ENCODE data around the gene HEXB. TPM values are rescaled to one million over a fixed set of nuclear protein-coding genes. Genes with fewer than 3 reads are reported as not detected.
A peak's percentile ranks its signal among the peaks of the same experiment; 100 is the strongest.
"Not testable (repeated sequence)": the region's sequence is repeated elsewhere in the genome, so short reads cannot be mapped to it uniquely, and the experiment has no call there.

The HEXB gene
- total and polyA plus RNA-seq, 4 donors = 39.9 to 115 (median 64.1) TPM

DNA sequence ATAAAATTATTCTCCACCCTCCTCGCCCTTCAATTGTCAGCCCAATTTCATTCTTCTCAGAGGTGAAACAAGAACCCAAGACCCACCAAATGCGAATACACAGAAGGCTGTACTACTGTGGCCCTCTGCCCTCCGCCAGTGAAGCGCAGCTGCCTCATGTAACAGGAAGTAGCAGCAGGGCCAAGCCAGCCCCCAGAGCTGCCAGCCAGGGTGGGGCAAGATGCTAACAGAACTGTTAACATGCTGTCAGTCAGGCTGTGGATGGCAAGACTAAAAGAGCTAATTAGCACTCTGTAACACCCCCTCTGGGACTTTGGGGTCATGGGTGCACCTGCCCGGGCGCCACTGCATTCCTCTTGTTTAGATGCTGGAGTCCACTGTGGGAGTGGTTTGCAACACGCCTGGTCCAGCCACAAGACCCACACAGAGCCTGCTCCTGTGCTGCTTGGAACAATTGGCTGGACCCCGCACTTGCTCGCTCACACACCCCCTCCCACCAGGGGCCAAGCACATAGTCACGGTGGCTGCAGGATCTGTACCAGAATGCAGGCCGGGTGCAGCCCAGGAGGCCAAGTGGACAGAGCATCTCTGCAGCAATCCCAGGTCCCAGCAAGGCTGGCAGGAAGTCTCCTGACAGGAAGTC, 14.5 kb upstream of the HEXB start:
- no peak for DNase-seq (ENCODE audit: low read depth in 4 of 6, low spot score in 6 of 6)
- WGBS (ENCODE audit: insufficient coverage) = 91% methylated on average over 11 of the region's 11 CpGs
- Histone ChIP-seq H3K4me1 (ENCODE audit: control insufficient read depth, insufficient read depth, low read length) (peaks cover 4% of the 10 kb centered on the region), H3K36me3 (ENCODE audit: control insufficient read depth, insufficient read depth, low read length) (no peaks in the 10 kb centered on the region), H3K27ac (ENCODE audit: low read depth, low read length) (no peak overlapping the region), H3K4me3 (ENCODE audit: low read depth, low read length) (no peak overlapping the region), H3K27me3 (ENCODE audit: control insufficient read depth, insufficient read depth, low read length) (no peaks in the 10 kb centered on the region), H3K9me3 (ENCODE audit: control insufficient read depth, insufficient read depth, low read length) (no peaks in the 10 kb centered on the region)

DNA sequence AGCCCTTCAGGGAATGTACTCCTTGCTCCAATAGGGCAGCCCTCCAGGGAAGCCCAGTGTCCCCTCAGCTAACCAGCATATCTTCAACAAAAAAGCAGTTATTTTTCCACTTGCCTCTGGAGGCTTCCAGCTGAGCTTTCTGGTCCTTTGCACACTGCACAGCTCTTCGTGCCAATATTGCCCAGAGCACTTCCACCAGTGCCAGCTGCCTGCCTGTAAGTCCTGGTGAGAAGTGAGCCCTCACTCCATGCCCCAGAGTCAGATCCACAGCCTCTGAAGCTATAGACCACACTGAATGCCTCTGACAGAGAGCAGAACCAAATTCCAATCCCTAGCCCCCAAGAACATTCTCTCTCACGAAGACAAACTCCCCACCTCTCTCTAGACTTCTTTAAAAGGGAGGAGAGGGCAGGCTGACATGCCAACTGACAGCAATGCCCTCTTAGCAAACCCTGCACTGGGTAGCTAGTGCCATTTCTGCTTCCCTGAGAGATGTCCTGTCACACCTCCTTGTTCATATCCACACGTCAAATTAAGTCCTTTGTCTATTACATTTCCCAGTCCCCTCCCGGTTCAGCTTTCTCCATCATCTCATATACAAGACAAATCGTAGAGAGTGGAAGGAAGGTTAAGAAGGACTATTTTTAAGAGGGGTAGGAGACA, 12.7 kb upstream of the HEXB start:
- H3K4me1 ChIP-seq (ENCODE audit: control insufficient read depth, insufficient read depth, low read length) = no peaks in the 10 kb centered on the region
- DNase-seq (ENCODE audit: low read depth in 4 of 6, low spot score in 6 of 6) = no peak
- no peaks in the 10 kb centered on the region for H3K9me3 ChIP-seq (ENCODE audit: control insufficient read depth, insufficient read depth, low read length)
- WGBS (ENCODE audit: insufficient coverage) = 58% methylated on average over 2 of the region's 5 CpGs
- H3K4me3 ChIP-seq (ENCODE audit: low read depth, low read length) = no peak overlapping the region
- no peak overlapping the region for H3K27ac ChIP-seq (ENCODE audit: low read depth, low read length)
- no peaks in the 10 kb centered on the region for H3K36me3 ChIP-seq (ENCODE audit: control insufficient read depth, insufficient read depth, low read length)
- no peaks in the 10 kb centered on the region for H3K27me3 ChIP-seq (ENCODE audit: control insufficient read depth, insufficient read depth, low read length)

DNA sequence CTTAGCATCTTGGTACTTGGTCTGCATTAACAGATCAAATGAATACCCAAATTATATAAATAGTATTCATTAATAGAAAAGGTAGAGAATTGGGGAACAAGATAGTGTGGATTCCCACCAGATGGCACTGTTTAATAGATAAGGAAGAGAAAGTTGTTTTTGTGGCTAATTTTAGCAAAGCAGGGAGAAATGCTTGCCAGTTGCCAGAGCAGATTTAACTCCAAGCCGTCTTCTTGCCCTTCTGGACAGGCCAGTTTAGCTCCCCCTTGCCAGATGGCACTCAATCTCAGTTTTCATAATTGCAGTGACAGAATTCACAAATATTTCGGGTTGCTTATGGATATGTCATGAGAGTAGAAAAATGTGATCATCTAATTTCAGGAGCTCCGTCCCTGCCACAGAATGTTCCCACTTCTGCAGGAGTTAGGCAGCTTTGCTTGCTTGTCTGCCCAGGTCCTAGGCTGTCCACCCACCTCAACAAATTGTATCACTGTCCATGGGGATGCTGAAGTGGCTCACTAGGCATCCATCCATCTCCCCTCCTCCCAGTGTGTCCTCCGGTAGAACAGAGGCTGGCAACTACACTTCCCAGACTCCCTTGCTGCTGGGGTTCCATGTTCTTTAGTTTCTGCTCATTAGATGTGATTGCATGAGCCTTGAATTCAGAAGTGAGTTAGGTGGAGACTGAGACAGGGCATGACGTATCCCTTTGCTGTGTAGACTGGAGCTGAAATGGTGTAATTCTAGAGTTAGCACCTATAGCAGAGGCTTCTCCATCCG, 11.8 kb upstream of the HEXB start:
- WGBS (ENCODE audit: insufficient coverage) = 66% methylated on average over 4 of the region's 6 CpGs
- no peaks in the 10 kb centered on the region for H3K36me3 ChIP-seq (ENCODE audit: control insufficient read depth, insufficient read depth, low read length)
- DNase-seq (ENCODE audit: low read depth in 4 of 6, low spot score in 6 of 6) = peak in 2 of 6 donors; percentile 73 to 89
- H3K4me3 ChIP-seq (ENCODE audit: low read depth, low read length) = no peak overlapping the region
- no peaks in the 10 kb centered on the region for H3K4me1 ChIP-seq (ENCODE audit: control insufficient read depth, insufficient read depth, low read length)
- H3K27ac ChIP-seq (ENCODE audit: low read depth, low read length) = no peak overlapping the region
- H3K27me3 ChIP-seq (ENCODE audit: control insufficient read depth, insufficient read depth, low read length) = no peaks in the 10 kb centered on the region
- H3K9me3 ChIP-seq (ENCODE audit: control insufficient read depth, insufficient read depth, low read length) = no peaks in the 10 kb centered on the region

DNA sequence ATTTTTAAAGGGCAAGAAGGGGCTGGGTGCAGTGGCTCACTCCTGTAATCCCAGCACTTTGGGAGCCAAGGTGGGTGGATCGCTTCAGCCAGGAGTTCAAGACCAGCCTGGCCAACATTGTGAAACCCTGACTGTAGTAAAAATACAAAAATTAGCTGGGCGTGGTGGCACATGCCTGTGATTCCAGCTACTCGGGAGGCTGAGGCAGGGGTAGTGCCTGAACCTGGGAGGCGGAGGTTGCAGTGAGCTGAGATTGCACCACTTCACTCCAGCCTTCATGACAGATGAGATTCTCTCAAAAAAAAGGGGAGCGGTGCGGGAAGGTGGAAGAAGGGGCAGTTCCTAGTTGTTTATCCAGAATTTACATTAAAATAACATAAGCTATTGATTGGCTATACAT, 8.6 kb upstream of the HEXB start:
- not testable (repeated sequence) for H3K4me1 ChIP-seq (ENCODE audit: control insufficient read depth, insufficient read depth, low read length); H3K27me3 ChIP-seq (ENCODE audit: control insufficient read depth, insufficient read depth, low read length)
- WGBS (ENCODE audit: insufficient coverage) = 93% methylated on average over 3 of the region's 6 CpGs

DNA sequence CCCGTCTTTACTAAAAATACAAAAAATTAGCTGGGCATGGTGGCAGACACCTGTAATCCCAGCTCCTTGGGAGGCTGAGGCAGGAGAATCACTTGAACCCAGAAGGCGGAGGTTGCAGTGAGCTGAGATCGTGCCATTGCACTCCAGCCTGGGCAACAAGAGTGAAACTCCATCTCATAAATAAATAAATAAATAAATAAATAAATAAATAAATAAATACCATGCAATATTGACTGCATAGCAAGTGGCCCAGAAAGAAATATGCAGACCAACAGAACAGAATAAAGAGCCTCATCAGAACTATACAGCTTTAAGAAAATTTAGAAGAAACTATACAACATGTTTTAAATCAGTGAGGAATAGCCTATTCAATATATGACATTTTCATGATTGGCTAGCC, 6.9 kb upstream of the HEXB start:
- no CpG with 5 or more reads among the region's 3 CpGs for WGBS (ENCODE audit: insufficient coverage)
- H3K4me3 ChIP-seq (ENCODE audit: low read depth, low read length); H3K27me3 ChIP-seq (ENCODE audit: control insufficient read depth, insufficient read depth, low read length); DNase-seq (ENCODE audit: low read depth in 4 of 6, low spot score in 6 of 6); H3K36me3 ChIP-seq (ENCODE audit: control insufficient read depth, insufficient read depth, low read length); H3K4me1 ChIP-seq (ENCODE audit: control insufficient read depth, insufficient read depth, low read length); H3K27ac ChIP-seq (ENCODE audit: low read depth, low read length); H3K9me3 ChIP-seq (ENCODE audit: control insufficient read depth, insufficient read depth, low read length): not testable (repeated sequence)

More for the DNA sequence above, 8.6 kb upstream of the HEXB start:
- H3K27ac ChIP-seq (ENCODE audit: low read depth, low read length); DNase-seq (ENCODE audit: low read depth in 4 of 6, low spot score in 6 of 6); H3K4me3 ChIP-seq (ENCODE audit: low read depth, low read length); H3K36me3 ChIP-seq (ENCODE audit: control insufficient read depth, insufficient read depth, low read length); H3K9me3 ChIP-seq (ENCODE audit: control insufficient read depth, insufficient read depth, low read length): not testable (repeated sequence)

DNA sequence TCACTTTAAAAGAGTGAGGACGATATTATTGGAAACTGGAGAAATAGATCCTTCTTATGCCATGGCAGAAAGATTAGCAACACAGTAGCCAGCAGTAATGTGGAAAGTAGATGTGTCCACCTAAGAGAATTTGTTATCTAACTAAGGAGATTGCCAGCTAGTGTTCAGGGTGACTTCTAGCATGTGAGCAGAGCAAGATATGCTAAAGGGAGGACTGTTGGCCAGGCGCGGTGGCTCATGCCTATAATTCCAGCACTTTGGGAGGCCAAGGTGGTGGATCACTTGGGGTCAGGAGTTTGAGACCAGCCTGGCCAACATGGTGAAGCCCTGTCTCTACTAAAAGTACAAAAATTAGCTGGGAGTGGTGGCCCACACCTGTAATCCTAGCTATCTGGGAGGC, 5.7 kb upstream of the HEXB start:
- H3K4me3 ChIP-seq (ENCODE audit: low read depth, low read length); H3K9me3 ChIP-seq (ENCODE audit: control insufficient read depth, insufficient read depth, low read length); DNase-seq (ENCODE audit: low read depth in 4 of 6, low spot score in 6 of 6); H3K4me1 ChIP-seq (ENCODE audit: control insufficient read depth, insufficient read depth, low read length); H3K36me3 ChIP-seq (ENCODE audit: control insufficient read depth, insufficient read depth, low read length); H3K27me3 ChIP-seq (ENCODE audit: control insufficient read depth, insufficient read depth, low read length); H3K27ac ChIP-seq (ENCODE audit: low read depth, low read length): not testable (repeated sequence)
- 90% methylated on average over 2 of the region's 3 CpGs for WGBS (ENCODE audit: insufficient coverage)

DNA sequence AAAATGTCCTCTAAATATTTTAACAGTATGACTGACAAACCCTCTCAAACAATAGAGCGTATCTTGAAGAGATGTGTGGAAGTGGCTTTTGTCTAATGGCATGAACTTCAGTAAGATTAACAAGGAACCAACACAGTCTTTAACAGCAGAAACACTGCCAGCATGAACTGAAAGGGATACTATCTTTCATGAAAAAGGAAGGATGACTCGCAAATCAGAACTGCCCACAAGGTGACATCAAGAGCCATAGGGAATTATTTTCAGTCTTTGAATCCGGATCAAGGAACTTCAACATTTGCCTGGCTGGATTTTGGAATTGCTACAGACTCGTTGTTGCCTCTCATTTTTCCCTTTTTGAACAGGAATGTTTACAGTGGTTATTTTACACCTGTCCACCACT, 5.1 kb upstream of the HEXB start:
- no peaks in the 10 kb centered on the region for H3K9me3 ChIP-seq (ENCODE audit: control insufficient read depth, insufficient read depth, low read length)

DNA sequence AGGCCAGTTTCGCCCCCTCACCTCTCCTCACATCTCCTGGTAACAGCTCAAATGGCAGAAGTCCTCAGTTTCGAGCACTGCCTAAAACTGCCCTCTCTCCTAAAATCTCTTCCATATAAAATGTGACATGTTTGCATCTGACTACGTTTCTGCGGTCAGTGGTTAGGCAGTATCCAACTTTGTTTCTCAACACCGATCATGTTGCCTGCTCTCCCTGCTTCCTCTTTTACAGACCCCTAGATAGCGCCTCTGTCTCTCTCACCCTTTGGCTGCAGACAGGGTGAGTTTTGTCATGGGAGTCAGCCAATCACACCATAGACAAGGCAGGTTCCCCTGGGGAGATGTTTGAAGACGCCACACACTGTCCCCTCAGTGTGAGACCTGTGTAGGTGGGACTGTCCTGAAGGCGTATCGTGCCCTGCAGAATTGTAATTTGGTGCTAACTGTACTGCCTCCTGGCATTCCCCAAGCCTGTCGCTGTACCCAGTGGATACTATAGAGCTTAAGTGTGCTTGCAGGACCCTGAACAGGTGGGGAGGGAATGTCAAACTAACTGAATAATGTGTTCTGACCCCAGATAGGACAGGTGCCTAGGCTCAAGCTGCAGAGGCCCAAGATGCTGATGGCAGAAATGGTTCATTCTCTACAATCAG, 1.1 kb downstream of the HEXB start:
- no peak for DNase-seq (ENCODE audit: low read depth in 4 of 6, low spot score in 6 of 6)
- Histone ChIP-seq H3K4me1 (ENCODE audit: control insufficient read depth, insufficient read depth, low read length) (peaks cover 11% of the 10 kb centered on the region), H3K4me3 (ENCODE audit: low read depth, low read length) (peak overlapping the region; percentile 76), H3K9me3 (ENCODE audit: control insufficient read depth, insufficient read depth, low read length) (no peaks in the 10 kb centered on the region), H3K27me3 (ENCODE audit: control insufficient read depth, insufficient read depth, low read length) (no peaks in the 10 kb centered on the region), H3K27ac (ENCODE audit: low read depth, low read length) (peak overlapping the region; percentile 52), H3K36me3 (ENCODE audit: control insufficient read depth, insufficient read depth, low read length) (no peaks in the 10 kb centered on the region)
- 69% methylated on average over 7 of the region's 10 CpGs for WGBS (ENCODE audit: insufficient coverage)

More for the DNA sequence above, 5.1 kb upstream of the HEXB start:
- Histone ChIP-seq H3K4me3 (ENCODE audit: low read depth, low read length) (no peak overlapping the region), H3K36me3 (ENCODE audit: control insufficient read depth, insufficient read depth, low read length) (no peaks in the 10 kb centered on the region), H3K27ac (ENCODE audit: low read depth, low read length) (no peak overlapping the region), H3K27me3 (ENCODE audit: control insufficient read depth, insufficient read depth, low read length) (no peaks in the 10 kb centered on the region), H3K4me1 (ENCODE audit: control insufficient read depth, insufficient read depth, low read length) (no peaks in the 10 kb centered on the region)
- DNase-seq (ENCODE audit: low read depth in 4 of 6, low spot score in 6 of 6) = no peak
- 88% methylated on average over 1 of the region's 4 CpGs for WGBS (ENCODE audit: insufficient coverage)

DNA sequence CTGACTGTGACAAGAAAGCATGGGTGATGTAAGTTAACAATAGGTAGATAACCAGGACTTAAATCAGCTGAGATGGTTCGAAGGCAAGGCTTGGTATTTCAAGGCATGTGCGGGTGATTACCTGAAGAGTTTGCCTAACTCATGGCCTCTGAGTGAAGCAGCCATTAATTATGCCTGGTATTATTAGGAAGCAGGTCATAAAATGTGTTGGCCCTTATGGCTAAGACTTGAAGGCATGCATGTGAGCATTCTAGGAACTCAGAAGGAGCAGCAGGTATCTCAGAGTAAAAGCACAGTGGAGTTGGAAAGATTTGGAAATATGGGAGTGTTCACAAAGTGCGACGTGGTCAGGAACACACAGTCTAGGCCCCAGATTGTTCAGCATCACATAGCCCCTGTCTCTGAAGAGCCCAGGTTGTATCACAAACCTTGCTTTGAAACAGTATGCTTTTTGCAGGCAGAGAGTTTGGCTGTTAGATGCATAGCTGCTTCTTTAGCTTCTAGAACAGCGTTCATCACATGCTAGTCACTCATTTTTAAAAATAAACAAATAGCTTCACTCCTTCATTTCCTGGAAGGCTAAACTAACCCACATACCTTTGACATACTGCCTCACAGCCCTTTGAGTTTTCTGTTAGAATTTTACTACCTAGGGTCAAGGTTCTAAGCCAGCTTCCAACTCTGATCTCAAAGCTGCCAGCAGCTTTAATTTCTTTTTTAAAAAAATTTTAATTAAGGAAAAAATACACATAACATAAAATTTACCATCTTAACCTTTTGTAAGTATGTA, 2.1 kb downstream of the HEXB start:
- DNase-seq (ENCODE audit: low read depth in 4 of 6, low spot score in 6 of 6) = no peak
- WGBS (ENCODE audit: insufficient coverage) = 88% methylated on average over 5 of the region's 5 CpGs
- no peak overlapping the region for H3K27ac ChIP-seq (ENCODE audit: low read depth, low read length)
- H3K4me3 ChIP-seq (ENCODE audit: low read depth, low read length) = no peak overlapping the region
- H3K9me3 ChIP-seq (ENCODE audit: control insufficient read depth, insufficient read depth, low read length) = no peaks in the 10 kb centered on the region
- no peaks in the 10 kb centered on the region for H3K36me3 ChIP-seq (ENCODE audit: control insufficient read depth, insufficient read depth, low read length)
- peaks cover 11% of the 10 kb centered on the region for H3K4me1 ChIP-seq (ENCODE audit: control insufficient read depth, insufficient read depth, low read length)
- H3K27me3 ChIP-seq (ENCODE audit: control insufficient read depth, insufficient read depth, low read length) = no peaks in the 10 kb centered on the region

Measured in spinal cord (tissue), 10 donors.